ENCODE data around the gene TMEM132C.

DNA sequence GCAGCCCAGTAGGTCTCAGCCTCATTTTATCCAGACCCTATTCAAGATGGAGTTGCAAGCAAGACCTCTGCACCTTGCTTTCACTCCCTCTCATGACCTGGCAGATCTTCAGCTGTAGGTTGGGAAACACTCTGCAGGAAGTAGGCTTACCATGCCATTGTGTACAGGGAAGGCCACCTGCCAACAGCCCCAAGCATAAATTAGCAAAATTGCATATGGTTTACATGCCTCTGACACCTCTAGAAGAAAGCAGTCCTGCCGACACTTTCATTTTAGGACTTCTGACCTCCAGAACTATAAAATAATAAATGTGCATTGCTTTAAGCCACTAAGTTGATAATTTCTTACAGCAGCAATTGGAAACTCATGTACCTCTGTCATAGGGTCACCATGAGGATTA, 459.9 kb downstream of the TMEM132C start:
- TF ChIP-seq, protein P1, sequence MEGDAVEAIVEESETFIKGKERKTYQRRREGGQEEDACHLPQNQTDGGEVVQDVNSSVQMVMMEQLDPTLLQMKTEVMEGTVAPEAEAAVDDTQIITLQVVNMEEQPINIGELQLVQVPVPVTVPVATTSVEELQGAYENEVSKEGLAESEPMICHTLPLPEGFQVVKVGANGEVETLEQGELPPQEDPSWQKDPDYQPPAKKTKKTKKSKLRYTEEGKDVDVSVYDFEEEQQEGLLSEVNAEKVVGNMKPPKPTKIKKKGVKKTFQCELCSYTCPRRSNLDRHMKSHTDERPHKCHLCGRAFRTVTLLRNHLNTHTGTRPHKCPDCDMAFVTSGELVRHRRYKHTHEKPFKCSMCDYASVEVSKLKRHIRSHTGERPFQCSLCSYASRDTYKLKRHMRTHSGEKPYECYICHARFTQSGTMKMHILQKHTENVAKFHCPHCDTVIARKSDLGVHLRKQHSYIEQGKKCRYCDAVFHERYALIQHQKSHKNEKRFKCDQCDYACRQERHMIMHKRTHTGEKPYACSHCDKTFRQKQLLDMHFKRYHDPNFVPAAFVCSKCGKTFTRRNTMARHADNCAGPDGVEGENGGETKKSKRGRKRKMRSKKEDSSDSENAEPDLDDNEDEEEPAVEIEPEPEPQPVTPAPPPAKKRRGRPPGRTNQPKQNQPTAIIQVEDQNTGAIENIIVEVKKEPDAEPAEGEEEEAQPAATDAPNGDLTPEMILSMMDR (conservative IDR thresholded peaks at IDR 0.05; ENCODE audit: low read depth, low read length), result no peak
- TF ChIP-seq EZH2phosphoT487 (IDR thresholded peaks at IDR 0.05; ENCODE audit: borderline replicate concordance, low read length), result no peak
